ENCODE measurements around the gene ZNF582.
A peak's percentile ranks its signal among the peaks of the same experiment; 100 is the strongest.

The ZNF582 gene

GRCh38 chr19:56393119-56394012 lies at the start of gene ZNF582:
TSS of gene ZNF582 (minus strand) at chr19:56393534. CDS start at chr19:56391752, 1,782 bp downstream.
- peak; percentile 71 for DNase-seq (ENCODE audit: low read depth, low spot score)
- TF ChIP-seq CTCF (IDR thresholded peaks at IDR 0.05; ENCODE audit: insufficient read depth, low read length, missing control alignments) = peak; percentile 88
- POLR2A ChIA-PET = interaction anchor here (2.0 kb wide), 1 partner anchor 10 kb away, joined by 4 read pairs; no protein-coding TSS in a partner anchor
- peak within 1 kb of the TSS; percentile 78 for H3K4me3 ChIP-seq (ENCODE audit: low read depth, low read length)
- CTCF ChIA-PET = interaction anchor here (0.6 to 2.6 kb wide), 14 partner anchors 9 to 252 kb away, joined by 3 to 25 read pairs (median 5); partner anchors contain the start of genes ZNF444 and ZNF583

GRCh38 chr19:56441206-56441792 lies 48.0 kb upstream of the ZNF582 start:
- TF ChIP-seq CTCF (IDR thresholded peaks at IDR 0.05; ENCODE audit: insufficient read depth, low read length, missing control alignments) = no peak
- DNase-seq (ENCODE audit: low read depth, low spot score) = no peak
- ChIA-PET CTCF (no interaction called here), POLR2A (no interaction called here)
- H3K4me3 ChIP-seq (ENCODE audit: low read depth, low read length) = no peak overlapping the region

- TF ChIP-seq CTCF (IDR thresholded peaks at IDR 0.05; ENCODE audit: insufficient read depth, low read length, missing control alignments) = no peak
- no peak for DNase-seq (ENCODE audit: low read depth, low spot score)
- ChIA-PET POLR2A (no interaction called here), CTCF (no interaction called here)
- no peak overlapping the region for H3K4me3 ChIP-seq (ENCODE audit: low read depth, low read length)
These were observed 30.6 kb upstream of the ZNF582 start for GRCh38 chr19:56423985-56424353.

- ChIA-PET POLR2A (no interaction called here), CTCF (no interaction called here)
- TF ChIP-seq CTCF (IDR thresholded peaks at IDR 0.05; ENCODE audit: insufficient read depth, low read length, missing control alignments) = no peak
- no peak for DNase-seq (ENCODE audit: low read depth, low spot score)
- H3K4me3 ChIP-seq (ENCODE audit: low read depth, low read length) = no peak overlapping the region
These were observed 30.1 kb upstream of the ZNF582 start for GRCh38 chr19:56423276-56423984.

GRCh38 chr19:56405062-56405461 lies 11.7 kb upstream of the ZNF582 start:
- ChIA-PET CTCF (no interaction called here), POLR2A (no interaction called here)
- no peak for DNase-seq (ENCODE audit: low read depth, low spot score)
- H3K4me3 ChIP-seq (ENCODE audit: low read depth, low read length) = peak overlapping the region; percentile 98
- no peak for TF ChIP-seq CTCF (IDR thresholded peaks at IDR 0.05; ENCODE audit: insufficient read depth, low read length, missing control alignments)

- no peak for DNase-seq (ENCODE audit: low read depth, low spot score)
- CTCF ChIA-PET = no interaction called here
- peak overlapping the region; percentile 98 for H3K4me3 ChIP-seq (ENCODE audit: low read depth, low read length)
- POLR2A ChIA-PET = no interaction called here
- no peak for TF ChIP-seq CTCF (IDR thresholded peaks at IDR 0.05; ENCODE audit: insufficient read depth, low read length, missing control alignments)
These were observed 11.3 kb upstream of the ZNF582 start for GRCh38 chr19:56404705-56405056.
